Colonic mucosa (tissue), 4 donors: ENCODE measurements around the gene FBXL5. TPM values are rescaled to one million over a fixed set of nuclear protein-coding genes. Genes with fewer than 3 reads are reported as not detected.

Experiments
- DNase-seq: peaks from one replicate; pipeline ENCODE4 v3.0.0-alpha.2; 2020
- H3K27ac ChIP-seq: fragments of 200-600 bp; one replicate; pipeline ENCODE4 v1.8.0; 2021
- H3K27me3 ChIP-seq: fragments of 200-600 bp; one replicate; pipeline ENCODE4 v1.8.0; 2021
- H3K36me3 ChIP-seq: fragments of 200-600 bp; one replicate; pipeline ENCODE4 v1.8.0; 2021
- H3K4me1 ChIP-seq: fragments of 200-600 bp; one replicate; pipeline ENCODE4 v1.8.0; 2021; ENCODE audit warnings: mild to moderate bottlenecking
- H3K4me3 ChIP-seq: fragments of 200-600 bp; one replicate; pipeline ENCODE4 v1.8.0; 2021
- H3K9ac ChIP-seq, 2 donors: one replicate each; pipeline ENCODE4 v1.7.0; 2013; ENCODE audit warnings: control low read depth in 2 of 2, low read depth in 2 of 2, low read length in 2 of 2
- H3K9me3 ChIP-seq: fragments of 200-600 bp; one replicate; pipeline ENCODE4 v1.8.0; 2021
- CTCF ChIP-seq: fragments of 200-600 bp; IDR thresholded peaks from one replicate; pipeline ENCODE4 v1.8.0; 2022; ENCODE audit warnings: antibody characterized with exemption, mild to moderate bottlenecking
- intact Hi-C: fragments of 100-400 bp; cut with DNase I; formaldehyde crosslinking; loops from one replicate; pipeline ENCODE4 v1.14.1; 2022
- total RNA-seq, 2 donors: library from RNA; stranded (reverse); fragmentation: NEBNext Ultra II Directional in 1 of 2; extraction: Animal tissue kit (Norgen Biotek cat#: 25700) in 1 of 2; gene quantifications; one replicate each; pipeline ENCODE4 v1.2.1, GENCODE V29; 2021
- donor health status: healthy.
- donor health status: DM: no; HTN: no; CAD: no.
- donor health status: DM: no; HTN: no; CAD: no.

The FBXL5 gene
- total RNA-seq, 2 donors from 2014 or later = 43.4 to 52.1 TPM

- H3K27ac ChIP-seq = no peak overlapping the region
- intact Hi-C loops = no loop called here
- no peaks in the 10 kb centered on the region for H3K36me3 ChIP-seq
- no peak overlapping the region for H3K4me3 ChIP-seq
- H3K9ac ChIP-seq = no peak overlapping the region
- no peaks in the 10 kb centered on the region for H3K27me3 ChIP-seq
- H3K4me1 ChIP-seq = no peaks in the 10 kb centered on the region
- TF ChIP-seq CTCF = no peak
- DNase-seq = peak; percentile 39
- no peaks in the 10 kb centered on the region for H3K9me3 ChIP-seq
Observed at GRCh38 chr4:15695729-15696128, 40.6 kb upstream of the FBXL5 start.

GRCh38 chr4:15695240-15695699 lies 40.1 kb upstream of the FBXL5 start:
- DNase-seq = no peak
- no peak overlapping the region for H3K27ac ChIP-seq

GRCh38 chr4:15694431-15694830 lies 39.3 kb upstream of the FBXL5 start:
- TF ChIP-seq CTCF = no peak
- Histone ChIP-seq H3K9ac (no peak overlapping the region), H3K27ac (no peak overlapping the region), H3K4me1 (no peaks in the 10 kb centered on the region), H3K27me3 (no peaks in the 10 kb centered on the region), H3K9me3 (no peaks in the 10 kb centered on the region), H3K36me3 (no peaks in the 10 kb centered on the region), H3K4me3 (no peak overlapping the region)
- intact Hi-C loops = no loop called here
- no peak for DNase-seq

More at GRCh38 chr4:15695240-15695699, 40.1 kb upstream of the FBXL5 start:
- intact Hi-C loops = no loop called here
- no peaks in the 10 kb centered on the region for H3K27me3 ChIP-seq
- no peaks in the 10 kb centered on the region for H3K4me1 ChIP-seq
- no peaks in the 10 kb centered on the region for H3K9me3 ChIP-seq
- H3K4me3 ChIP-seq = no peak overlapping the region
- H3K9ac ChIP-seq = no peak overlapping the region
- TF ChIP-seq CTCF = no peak
- no peaks in the 10 kb centered on the region for H3K36me3 ChIP-seq

- Histone ChIP-seq H3K9me3 (no peaks in the 10 kb centered on the region), H3K36me3 (no peaks in the 10 kb centered on the region), H3K4me3 (no peak overlapping the region), H3K27ac (no peak overlapping the region), H3K9ac (no peak overlapping the region), H3K4me1 (no peaks in the 10 kb centered on the region), H3K27me3 (no peaks in the 10 kb centered on the region)
- intact Hi-C loops = no loop called here
- no peak for TF ChIP-seq CTCF
- DNase-seq = no peak
Observed at GRCh38 chr4:15692602-15693001, 37.4 kb upstream of the FBXL5 start.

- Histone ChIP-seq H3K36me3 (no peaks in the 10 kb centered on the region), H3K4me3 (no peak overlapping the region), H3K27ac (no peak overlapping the region), H3K4me1 (no peaks in the 10 kb centered on the region), H3K9ac (no peak overlapping the region), H3K27me3 (no peaks in the 10 kb centered on the region), H3K9me3 (no peaks in the 10 kb centered on the region)
- intact Hi-C loops = no loop called here
- no peak for TF ChIP-seq CTCF
- no peak for DNase-seq
Observed at GRCh38 chr4:15691346-15692135, 36.4 kb upstream of the FBXL5 start.
